Tibial nerve (tissue), 3 donors: ENCODE data around the gene ACBD5.
"Not testable (repeated sequence)": the region's sequence is repeated elsewhere in the genome, so short reads cannot be mapped to it uniquely, and the experiment has no call there.

Experiments
- POLR2A ChIP-seq, 2 donors: fragments of 450-650 bp; IDR thresholded peaks; one replicate each; pipeline ENCODE4 v1.6.1; 2017; ENCODE audit warnings: antibody characterized with exemption in 2 of 2, mild to moderate bottlenecking in 2 of 2, moderate library complexity in 2 of 2
- TF ChIP-seq, protein P1 (sequence below), 5 experiments: fragments of 200-600 bp in 3 of 5; fragments of 450-650 bp in 2 of 5; sonication (generic) in 3 of 5; IDR thresholded peaks; one replicate each; pipeline ENCODE4 v1.5.1; 2016 to 2019; ENCODE audit warnings: antibody characterized with exemption in 5 of 5, mild to moderate bottlenecking in 3 of 5, moderate library complexity in 2 of 5

DNA sequence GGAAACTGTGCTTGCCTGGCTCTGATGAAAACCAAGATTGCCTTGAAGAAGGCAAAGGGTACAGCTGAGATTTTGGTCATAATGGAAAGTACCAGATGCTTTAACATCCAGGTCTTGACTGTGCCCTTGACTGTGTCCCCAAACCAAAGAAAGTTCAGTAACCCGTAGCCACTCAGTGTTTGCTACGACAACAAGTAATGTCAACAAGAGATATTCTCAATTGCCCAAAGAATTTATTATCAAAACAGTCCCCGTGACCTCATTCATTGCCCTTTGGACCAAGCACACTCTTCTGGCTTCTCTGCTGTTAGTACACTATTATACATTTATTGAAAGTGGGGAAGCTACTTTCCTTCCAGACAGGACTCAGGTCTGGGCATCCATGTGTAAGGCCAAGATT, 25.4 kb upstream of the ACBD5 start:
- TF ChIP-seq, protein P1, sequence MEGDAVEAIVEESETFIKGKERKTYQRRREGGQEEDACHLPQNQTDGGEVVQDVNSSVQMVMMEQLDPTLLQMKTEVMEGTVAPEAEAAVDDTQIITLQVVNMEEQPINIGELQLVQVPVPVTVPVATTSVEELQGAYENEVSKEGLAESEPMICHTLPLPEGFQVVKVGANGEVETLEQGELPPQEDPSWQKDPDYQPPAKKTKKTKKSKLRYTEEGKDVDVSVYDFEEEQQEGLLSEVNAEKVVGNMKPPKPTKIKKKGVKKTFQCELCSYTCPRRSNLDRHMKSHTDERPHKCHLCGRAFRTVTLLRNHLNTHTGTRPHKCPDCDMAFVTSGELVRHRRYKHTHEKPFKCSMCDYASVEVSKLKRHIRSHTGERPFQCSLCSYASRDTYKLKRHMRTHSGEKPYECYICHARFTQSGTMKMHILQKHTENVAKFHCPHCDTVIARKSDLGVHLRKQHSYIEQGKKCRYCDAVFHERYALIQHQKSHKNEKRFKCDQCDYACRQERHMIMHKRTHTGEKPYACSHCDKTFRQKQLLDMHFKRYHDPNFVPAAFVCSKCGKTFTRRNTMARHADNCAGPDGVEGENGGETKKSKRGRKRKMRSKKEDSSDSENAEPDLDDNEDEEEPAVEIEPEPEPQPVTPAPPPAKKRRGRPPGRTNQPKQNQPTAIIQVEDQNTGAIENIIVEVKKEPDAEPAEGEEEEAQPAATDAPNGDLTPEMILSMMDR (IDR thresholded peaks at IDR 0.05) = not testable (repeated sequence)
- TF ChIP-seq POLR2A (IDR thresholded peaks at IDR 0.05) = not testable (repeated sequence)
